Measurements from ENCODE around the gene PTPRD. TPM values are rescaled to one million over a fixed set of nuclear protein-coding genes. Genes with fewer than 3 reads are reported as not detected.

PTPRD gene
- total and polyA plus RNA-seq, 2 experiments from 2014 or later, result 11.5 to 58.0 TPM

DNA sequence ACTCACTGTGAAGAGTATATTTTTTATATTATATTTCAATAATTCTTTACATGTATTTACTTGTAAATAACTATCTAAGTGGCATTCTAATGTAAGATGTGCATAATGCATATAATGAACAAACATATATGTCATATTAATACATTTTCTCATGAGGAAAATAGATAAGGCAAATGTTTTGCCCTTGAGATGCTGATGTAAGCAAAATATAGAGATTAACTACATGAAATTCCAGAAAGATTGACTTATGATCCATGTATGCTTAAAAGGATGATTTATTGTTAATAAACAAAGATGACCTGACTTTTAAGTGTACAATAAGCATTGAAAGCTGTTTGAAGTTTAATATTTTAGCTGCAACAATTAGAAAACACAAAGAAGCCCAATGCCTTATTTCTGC lies 559.9 kb downstream of the PTPRD start:
- no peaks in the 10 kb centered on the region for H3K4me1 ChIP-seq (ENCODE audit: insufficient read depth)
- Mint-ChIP-seq H3K4me3 (no peak overlapping the region), H3K27ac (no peak overlapping the region), H3K9me3 (no peaks in the 10 kb centered on the region), H3K27me3 (ENCODE audit: insufficient read depth, low read depth, poor library complexity) (peaks cover 2% of the 10 kb centered on the region), H3K4me1 (peaks cover 7% of the 10 kb centered on the region; the same call in 2 of the 3 replicates), H3K36me3 (ENCODE audit: low read depth) (no peaks in the 10 kb centered on the region)
- no peak overlapping the region for H3K4me3 ChIP-seq
- H3K27me3 ChIP-seq (ENCODE audit: insufficient read depth), result peaks cover 39% of the 10 kb centered on the region
- H3K27ac ChIP-seq (ENCODE audit: low read depth), result no peak overlapping the region
- TF ChIP-seq ZNF114 (CRISPR knock-in tag; IDR thresholded peaks at IDR 0.05) (no peak), POLR2AphosphoS5 (IDR thresholded peaks at IDR 0.05; ENCODE audit: low read depth) (no peak), EZH2phosphoT487 (IDR thresholded peaks at IDR 0.05; ENCODE audit: unreplicated experiment) (no peak), CREB1 (CRISPR knock-in tag; IDR thresholded peaks at IDR 0.05; ENCODE audit: low read depth) (no peak), CTCF (conservative IDR thresholded peaks at IDR 0.05; ENCODE audit: low read depth in 2 of 2) (no peak), ZNF331 (CRISPR knock-in tag; IDR thresholded peaks at IDR 0.05; ENCODE audit: low read depth) (no peak), ETS1 (IDR thresholded peaks at IDR 0.05) (no peak), JUNB (IDR thresholded peaks at IDR 0.05; ENCODE audit: unreplicated experiment) (no peak), EZH2 (IDR thresholded peaks at IDR 0.05; ENCODE audit: low read depth, unreplicated experiment) (no peak), ZNF462 (CRISPR knock-in tag; IDR thresholded peaks at IDR 0.05) (no peak), NANOG (IDR thresholded peaks at IDR 0.05; ENCODE audit: borderline replicate concordance) (no peak), STAT1 (IDR thresholded peaks at IDR 0.05; ENCODE audit: unreplicated experiment) (no peak)
- TF ChIP-seq, protein P1, sequence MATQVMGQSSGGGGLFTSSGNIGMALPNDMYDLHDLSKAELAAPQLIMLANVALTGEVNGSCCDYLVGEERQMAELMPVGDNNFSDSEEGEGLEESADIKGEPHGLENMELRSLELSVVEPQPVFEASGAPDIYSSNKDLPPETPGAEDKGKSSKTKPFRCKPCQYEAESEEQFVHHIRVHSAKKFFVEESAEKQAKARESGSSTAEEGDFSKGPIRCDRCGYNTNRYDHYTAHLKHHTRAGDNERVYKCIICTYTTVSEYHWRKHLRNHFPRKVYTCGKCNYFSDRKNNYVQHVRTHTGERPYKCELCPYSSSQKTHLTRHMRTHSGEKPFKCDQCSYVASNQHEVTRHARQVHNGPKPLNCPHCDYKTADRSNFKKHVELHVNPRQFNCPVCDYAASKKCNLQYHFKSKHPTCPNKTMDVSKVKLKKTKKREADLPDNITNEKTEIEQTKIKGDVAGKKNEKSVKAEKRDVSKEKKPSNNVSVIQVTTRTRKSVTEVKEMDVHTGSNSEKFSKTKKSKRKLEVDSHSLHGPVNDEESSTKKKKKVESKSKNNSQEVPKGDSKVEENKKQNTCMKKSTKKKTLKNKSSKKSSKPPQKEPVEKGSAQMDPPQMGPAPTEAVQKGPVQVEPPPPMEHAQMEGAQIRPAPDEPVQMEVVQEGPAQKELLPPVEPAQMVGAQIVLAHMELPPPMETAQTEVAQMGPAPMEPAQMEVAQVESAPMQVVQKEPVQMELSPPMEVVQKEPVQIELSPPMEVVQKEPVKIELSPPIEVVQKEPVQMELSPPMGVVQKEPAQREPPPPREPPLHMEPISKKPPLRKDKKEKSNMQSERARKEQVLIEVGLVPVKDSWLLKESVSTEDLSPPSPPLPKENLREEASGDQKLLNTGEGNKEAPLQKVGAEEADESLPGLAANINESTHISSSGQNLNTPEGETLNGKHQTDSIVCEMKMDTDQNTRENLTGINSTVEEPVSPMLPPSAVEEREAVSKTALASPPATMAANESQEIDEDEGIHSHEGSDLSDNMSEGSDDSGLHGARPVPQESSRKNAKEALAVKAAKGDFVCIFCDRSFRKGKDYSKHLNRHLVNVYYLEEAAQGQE (IDR thresholded peaks at IDR 0.05; ENCODE audit: unreplicated experiment), result no peak
- no peaks in the 10 kb centered on the region for H3F3A ChIP-seq (replicated peaks; ENCODE audit: low read depth)
- no peaks in the 10 kb centered on the region for H3K79me2 ChIP-seq (replicated peaks; ENCODE audit: insufficient read depth)
- H3K36me3 ChIP-seq (ENCODE audit: insufficient read depth), result no peaks in the 10 kb centered on the region
- H2AFZ ChIP-seq, result no peak overlapping the region
- no peak overlapping the region for H3K4me2 ChIP-seq
- no peak for DNase-seq (ENCODE audit: low spot score)
- no peak for ATAC-seq
- no peaks in the 10 kb centered on the region for H3K9me2 ChIP-seq (ENCODE audit: insufficient read depth)
- no peaks in the 10 kb centered on the region for H4K20me1 ChIP-seq (replicated peaks; ENCODE audit: insufficient read depth)
